Measurements from ENCODE around the gene PRKG1.

Gene PRKG1

DNA sequence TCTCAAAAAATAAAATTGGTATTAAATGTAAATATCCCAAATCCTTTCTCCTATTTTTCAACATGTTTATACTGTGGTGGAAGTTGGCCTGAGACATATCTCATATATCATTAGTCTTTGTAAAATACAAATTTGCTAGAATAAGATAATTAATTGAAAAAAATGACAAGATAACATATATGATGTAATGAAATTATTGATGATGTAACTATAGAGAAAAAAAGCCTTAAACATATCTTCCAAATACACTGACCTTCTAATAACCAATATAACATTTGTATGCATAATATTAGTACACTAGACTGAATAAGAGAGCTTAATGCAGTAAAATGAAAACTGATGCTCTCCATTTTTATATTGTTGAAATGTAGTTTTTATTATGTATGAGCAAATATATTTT, 104.3 kb downstream of the PRKG1 start:
- TF ChIP-seq, protein P1, sequence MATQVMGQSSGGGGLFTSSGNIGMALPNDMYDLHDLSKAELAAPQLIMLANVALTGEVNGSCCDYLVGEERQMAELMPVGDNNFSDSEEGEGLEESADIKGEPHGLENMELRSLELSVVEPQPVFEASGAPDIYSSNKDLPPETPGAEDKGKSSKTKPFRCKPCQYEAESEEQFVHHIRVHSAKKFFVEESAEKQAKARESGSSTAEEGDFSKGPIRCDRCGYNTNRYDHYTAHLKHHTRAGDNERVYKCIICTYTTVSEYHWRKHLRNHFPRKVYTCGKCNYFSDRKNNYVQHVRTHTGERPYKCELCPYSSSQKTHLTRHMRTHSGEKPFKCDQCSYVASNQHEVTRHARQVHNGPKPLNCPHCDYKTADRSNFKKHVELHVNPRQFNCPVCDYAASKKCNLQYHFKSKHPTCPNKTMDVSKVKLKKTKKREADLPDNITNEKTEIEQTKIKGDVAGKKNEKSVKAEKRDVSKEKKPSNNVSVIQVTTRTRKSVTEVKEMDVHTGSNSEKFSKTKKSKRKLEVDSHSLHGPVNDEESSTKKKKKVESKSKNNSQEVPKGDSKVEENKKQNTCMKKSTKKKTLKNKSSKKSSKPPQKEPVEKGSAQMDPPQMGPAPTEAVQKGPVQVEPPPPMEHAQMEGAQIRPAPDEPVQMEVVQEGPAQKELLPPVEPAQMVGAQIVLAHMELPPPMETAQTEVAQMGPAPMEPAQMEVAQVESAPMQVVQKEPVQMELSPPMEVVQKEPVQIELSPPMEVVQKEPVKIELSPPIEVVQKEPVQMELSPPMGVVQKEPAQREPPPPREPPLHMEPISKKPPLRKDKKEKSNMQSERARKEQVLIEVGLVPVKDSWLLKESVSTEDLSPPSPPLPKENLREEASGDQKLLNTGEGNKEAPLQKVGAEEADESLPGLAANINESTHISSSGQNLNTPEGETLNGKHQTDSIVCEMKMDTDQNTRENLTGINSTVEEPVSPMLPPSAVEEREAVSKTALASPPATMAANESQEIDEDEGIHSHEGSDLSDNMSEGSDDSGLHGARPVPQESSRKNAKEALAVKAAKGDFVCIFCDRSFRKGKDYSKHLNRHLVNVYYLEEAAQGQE (IDR thresholded peaks at IDR 0.05; ENCODE audit: low read depth): no peak

DNA sequence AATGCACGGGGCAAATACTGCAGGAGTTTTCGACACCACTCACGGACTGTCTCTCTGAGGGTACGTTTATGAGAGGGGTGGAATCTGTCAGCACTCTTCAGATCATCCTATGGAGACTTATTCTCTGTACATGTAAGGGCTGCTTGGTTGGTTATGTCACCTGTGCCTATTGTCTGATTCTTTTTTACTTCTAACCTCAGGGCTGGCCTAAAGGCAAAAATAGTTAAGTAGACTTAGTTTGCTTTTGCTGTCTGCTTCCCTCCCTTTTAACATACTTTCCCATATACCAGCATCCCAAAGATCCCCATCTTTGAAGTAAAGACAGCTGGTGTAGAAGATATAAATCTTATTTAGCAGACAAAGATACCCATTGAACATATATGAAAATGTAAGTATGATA, 105.9 kb downstream of the PRKG1 start:
- TF ChIP-seq TEAD4 (IDR thresholded peaks at IDR 0.05): no peak

DNA sequence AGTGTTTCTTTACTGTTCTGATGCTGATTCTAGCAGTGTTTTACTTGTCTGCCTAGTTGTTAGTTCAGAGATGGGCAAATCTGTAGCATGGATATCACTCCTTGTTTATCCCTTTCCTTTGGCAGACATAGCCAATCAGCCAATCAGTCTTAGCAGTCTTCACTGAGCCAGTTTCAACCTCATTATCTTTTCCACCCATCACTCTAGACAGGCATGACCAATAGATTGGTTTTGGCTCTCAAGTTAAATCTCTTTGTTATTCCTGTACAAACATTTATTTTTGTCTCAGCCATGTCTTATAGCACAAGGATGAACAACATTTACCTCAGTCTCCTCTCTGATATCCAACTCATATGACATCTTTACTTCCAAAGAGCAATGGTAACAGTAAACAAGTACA, 109.5 kb downstream of the PRKG1 start:
- TF ChIP-seq, protein P2, sequence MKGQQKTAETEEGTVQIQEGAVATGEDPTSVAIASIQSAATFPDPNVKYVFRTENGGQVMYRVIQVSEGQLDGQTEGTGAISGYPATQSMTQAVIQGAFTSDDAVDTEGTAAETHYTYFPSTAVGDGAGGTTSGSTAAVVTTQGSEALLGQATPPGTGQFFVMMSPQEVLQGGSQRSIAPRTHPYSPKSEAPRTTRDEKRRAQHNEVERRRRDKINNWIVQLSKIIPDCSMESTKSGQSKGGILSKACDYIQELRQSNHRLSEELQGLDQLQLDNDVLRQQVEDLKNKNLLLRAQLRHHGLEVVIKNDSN (IDR thresholded peaks at IDR 0.05): no peak
- TF ChIP-seq, protein P1 (IDR thresholded peaks at IDR 0.05; ENCODE audit: low read depth): no peak
- TF ChIP-seq, protein P3, sequence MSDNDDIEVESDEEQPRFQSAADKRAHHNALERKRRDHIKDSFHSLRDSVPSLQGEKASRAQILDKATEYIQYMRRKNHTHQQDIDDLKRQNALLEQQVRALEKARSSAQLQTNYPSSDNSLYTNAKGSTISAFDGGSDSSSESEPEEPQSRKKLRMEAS (IDR thresholded peaks at IDR 0.05): no peak
- TF ChIP-seq NFIC (IDR thresholded peaks at IDR 0.05) (no peak), TCF12 (IDR thresholded peaks at IDR 0.05; ENCODE audit: low read depth) (no peak), CEBPB (IDR thresholded peaks at IDR 0.05) (no peak), RAD21 (IDR thresholded peaks at IDR 0.05; ENCODE audit: low read depth) (no peak), FOXM1 (IDR thresholded peaks at IDR 0.05; ENCODE audit: borderline replicate concordance, low read depth) (no peak), ZBTB7A (IDR thresholded peaks at IDR 0.05; ENCODE audit: low read depth) (no peak), EGR1 (IDR thresholded peaks at IDR 0.05) (no peak), EP300 (IDR thresholded peaks at IDR 0.05; ENCODE audit: borderline replicate concordance) (no peak), CREB1 (IDR thresholded peaks at IDR 0.05; ENCODE audit: low read depth) (no peak), TEAD4 (IDR thresholded peaks at IDR 0.05) (no peak), YY1 (IDR thresholded peaks at IDR 0.05; ENCODE audit: low read depth) (no peak), TAF1 (IDR thresholded peaks at IDR 0.05; ENCODE audit: low read depth) (no peak)

DNA sequence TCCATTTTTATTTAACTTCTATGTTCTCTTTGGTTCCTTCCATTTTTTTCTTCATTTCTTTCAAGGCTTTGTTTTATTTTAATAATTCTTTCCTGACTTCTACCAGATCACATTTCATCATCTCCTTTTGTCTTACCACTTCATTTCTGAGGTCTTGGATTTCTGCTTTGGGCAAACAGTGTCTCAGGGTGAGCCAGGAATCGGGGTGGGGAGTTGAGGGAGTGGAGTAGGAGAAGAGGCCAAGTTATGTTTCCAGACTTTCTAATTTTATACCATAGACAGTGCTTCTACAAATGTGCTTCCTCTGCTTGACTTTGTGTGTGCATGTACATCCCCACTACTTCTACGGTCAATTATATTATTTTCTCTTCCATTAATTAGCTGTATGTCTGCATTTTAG, 112.1 kb downstream of the PRKG1 start:
- TF ChIP-seq, protein P2 (IDR thresholded peaks at IDR 0.05): no peak
- TF ChIP-seq, protein P3 (IDR thresholded peaks at IDR 0.05): no peak
- TF ChIP-seq NFIC (IDR thresholded peaks at IDR 0.05) (no peak), RAD21 (IDR thresholded peaks at IDR 0.05; ENCODE audit: low read depth) (no peak), EP300 (IDR thresholded peaks at IDR 0.05; ENCODE audit: borderline replicate concordance) (no peak), CEBPB (IDR thresholded peaks at IDR 0.05) (no peak), CREB1 (IDR thresholded peaks at IDR 0.05; ENCODE audit: low read depth) (no peak), YY1 (IDR thresholded peaks at IDR 0.05; ENCODE audit: low read depth) (no peak), EGR1 (IDR thresholded peaks at IDR 0.05) (no peak), TAF1 (IDR thresholded peaks at IDR 0.05; ENCODE audit: low read depth) (no peak), TCF12 (IDR thresholded peaks at IDR 0.05; ENCODE audit: low read depth) (no peak), ZBTB7A (IDR thresholded peaks at IDR 0.05; ENCODE audit: low read depth) (no peak), TEAD4 (IDR thresholded peaks at IDR 0.05) (no peak)
- TF ChIP-seq, protein P1 (IDR thresholded peaks at IDR 0.05; ENCODE audit: low read depth): no peak

DNA sequence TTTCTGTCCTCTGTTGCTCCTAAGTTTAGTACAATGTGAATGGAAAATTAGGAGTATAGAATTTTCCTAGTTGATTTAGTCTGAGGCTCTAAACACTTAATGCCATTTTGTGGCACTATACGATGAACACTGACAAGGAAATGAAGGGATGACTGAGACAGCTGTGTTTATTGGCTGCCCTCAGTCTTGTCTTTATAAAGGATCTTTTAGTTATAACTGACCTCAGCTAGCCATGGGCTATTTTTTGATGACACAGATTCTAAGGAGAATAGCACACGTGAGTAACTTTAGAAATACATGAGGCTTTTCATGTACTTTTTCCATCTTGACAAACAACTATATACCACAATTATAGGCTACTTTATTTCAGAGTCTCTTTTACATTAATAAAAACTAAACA, 113.7 kb downstream of the PRKG1 start:
- TF ChIP-seq, protein P3 (IDR thresholded peaks at IDR 0.05): no peak
- TF ChIP-seq NFIC (IDR thresholded peaks at IDR 0.05): no peak
- TF ChIP-seq EP300 (IDR thresholded peaks at IDR 0.05; ENCODE audit: borderline replicate concordance): no peak
- no peak for TF ChIP-seq YY1 (IDR thresholded peaks at IDR 0.05; ENCODE audit: low read depth)
- TF ChIP-seq, protein P1 (IDR thresholded peaks at IDR 0.05; ENCODE audit: low read depth): no peak
- TF ChIP-seq TCF12 (IDR thresholded peaks at IDR 0.05; ENCODE audit: low read depth): no peak
- TF ChIP-seq EGR1 (IDR thresholded peaks at IDR 0.05): no peak
- no peak for TF ChIP-seq ZBTB7A (IDR thresholded peaks at IDR 0.05; ENCODE audit: low read depth)

Measured in Ishikawa (cell line).